WTC11 (cell line): ENCODE measurements around the gene IL1RAPL1.

ENCODE experiments used
- NR3C1 ChIP-seq: sonication (generic); formaldehyde crosslinking; conservative IDR thresholded peaks from 2 replicates; pipeline ENCODE4 v1.8.1; 2023; ENCODE audit warnings: low read depth, mild to moderate bottlenecking, missing genetic modification reagents
- TF ChIP-seq, protein P1 (sequence below): sonication (generic); formaldehyde crosslinking; IDR thresholded peaks from 2 replicates; pipeline ENCODE4 v1.8.1; 2023; ENCODE audit warnings: mild to moderate bottlenecking, missing genetic modification reagents
- TF ChIP-seq, protein P2 (sequence below): sonication (generic); formaldehyde crosslinking; IDR thresholded peaks from 2 replicates; pipeline ENCODE4 v1.8.0; 2022; ENCODE audit warnings: mild to moderate bottlenecking, missing genetic modification reagents

DNA sequence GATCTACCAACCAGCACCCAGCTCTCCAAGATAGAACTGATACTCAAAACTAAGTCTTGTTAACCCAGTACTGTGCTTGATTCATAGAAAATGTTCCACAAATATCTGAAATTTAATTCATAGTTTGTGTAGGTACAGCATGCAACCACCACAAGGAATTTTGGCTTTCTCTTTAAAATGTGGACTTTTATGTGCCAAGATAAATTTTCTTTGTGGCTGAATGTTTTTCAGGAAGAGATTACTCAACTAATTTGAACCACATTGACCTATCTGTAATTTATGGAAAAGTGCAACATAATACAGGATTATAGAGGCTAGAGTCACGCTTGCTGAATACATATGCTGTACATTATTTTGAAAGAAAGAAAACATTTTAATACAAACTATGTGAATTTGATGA, 730.8 kb downstream of the IL1RAPL1 start:
- TF ChIP-seq NR3C1 (CRISPR knock-in tag) = no peak
- TF ChIP-seq, protein P1, sequence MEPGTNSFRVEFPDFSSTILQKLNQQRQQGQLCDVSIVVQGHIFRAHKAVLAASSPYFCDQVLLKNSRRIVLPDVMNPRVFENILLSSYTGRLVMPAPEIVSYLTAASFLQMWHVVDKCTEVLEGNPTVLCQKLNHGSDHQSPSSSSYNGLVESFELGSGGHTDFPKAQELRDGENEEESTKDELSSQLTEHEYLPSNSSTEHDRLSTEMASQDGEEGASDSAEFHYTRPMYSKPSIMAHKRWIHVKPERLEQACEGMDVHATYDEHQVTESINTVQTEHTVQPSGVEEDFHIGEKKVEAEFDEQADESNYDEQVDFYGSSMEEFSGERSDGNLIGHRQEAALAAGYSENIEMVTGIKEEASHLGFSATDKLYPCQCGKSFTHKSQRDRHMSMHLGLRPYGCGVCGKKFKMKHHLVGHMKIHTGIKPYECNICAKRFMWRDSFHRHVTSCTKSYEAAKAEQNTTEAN (CRISPR knock-in tag) = no peak
- TF ChIP-seq, protein P2, sequence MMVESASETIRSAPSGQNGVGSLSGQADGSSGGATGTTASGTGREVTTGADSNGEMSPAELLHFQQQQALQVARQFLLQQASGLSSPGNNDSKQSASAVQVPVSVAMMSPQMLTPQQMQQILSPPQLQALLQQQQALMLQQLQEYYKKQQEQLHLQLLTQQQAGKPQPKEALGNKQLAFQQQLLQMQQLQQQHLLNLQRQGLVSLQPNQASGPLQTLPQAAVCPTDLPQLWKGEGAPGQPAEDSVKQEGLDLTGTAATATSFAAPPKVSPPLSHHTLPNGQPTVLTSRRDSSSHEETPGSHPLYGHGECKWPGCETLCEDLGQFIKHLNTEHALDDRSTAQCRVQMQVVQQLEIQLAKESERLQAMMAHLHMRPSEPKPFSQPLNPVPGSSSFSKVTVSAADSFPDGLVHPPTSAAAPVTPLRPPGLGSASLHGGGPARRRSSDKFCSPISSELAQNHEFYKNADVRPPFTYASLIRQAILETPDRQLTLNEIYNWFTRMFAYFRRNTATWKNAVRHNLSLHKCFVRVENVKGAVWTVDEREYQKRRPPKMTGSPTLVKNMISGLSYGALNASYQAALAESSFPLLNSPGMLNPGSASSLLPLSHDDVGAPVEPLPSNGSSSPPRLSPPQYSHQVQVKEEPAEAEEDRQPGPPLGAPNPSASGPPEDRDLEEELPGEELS (CRISPR knock-in tag) = no peak
